Left ventricle myocardium superior (tissue), 1 donor: ENCODE data around the gene PCNT. TPM values are rescaled to one million over a fixed set of nuclear protein-coding genes. Genes with fewer than 3 reads are reported as not detected.
A peak's percentile ranks its signal among the peaks of the same experiment; 100 is the strongest.
"Not testable (repeated sequence)": the region's sequence is repeated elsewhere in the genome, so short reads cannot be mapped to it uniquely, and the experiment has no call there.

ENCODE experiments used
- ATAC-seq: fragments of 200-7000 bp; cut with Tn5 transposase; one replicate; pipeline ENCODE4 v1.9.1; 2020; ENCODE audit warnings: mild to moderate bottlenecking, moderate library complexity
- DNase-seq: peaks from one replicate; pipeline ENCODE4 v3.0.0-alpha.2; 2020
- intact Hi-C: fragments of 100-400 bp; cut with micrococcal nuclease; formaldehyde crosslinking; loops from one replicate; pipeline ENCODE4 v1.11.0; 2022
- total RNA-seq: library from RNA; stranded (reverse); fragmentation: NEBNext Ultra II Directional; extraction: Animal tissue kit (Norgen Biotek cat#: 25700); gene quantifications from one replicate; pipeline ENCODE4 v1.2.1, GENCODE V29; 2021
- donor health status: DM: no; HTN: yes; CAD: no; lungs with severe emphysema.

The PCNT gene
- total RNA-seq, 1 donor from 2014 or later: 36.4 TPM

DNA sequence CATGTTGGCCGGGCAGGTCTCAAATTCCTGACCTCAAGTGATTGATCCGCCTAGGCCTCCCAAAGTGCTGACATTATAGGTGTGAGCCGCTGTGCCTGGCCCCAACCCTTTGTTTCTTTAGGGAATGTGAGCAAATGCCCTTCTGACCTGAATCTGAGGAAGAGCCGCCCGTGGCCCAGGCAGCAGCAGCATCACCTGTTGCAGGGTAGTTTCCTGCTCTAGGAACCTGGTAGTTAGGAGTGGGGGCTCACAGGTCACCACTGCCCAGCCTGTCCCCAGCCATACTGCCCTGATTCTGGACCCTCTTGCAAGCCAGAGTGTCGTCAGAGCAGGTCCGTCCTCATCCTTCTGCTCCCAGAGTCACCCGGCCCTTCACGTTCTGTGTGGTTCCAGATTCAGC is 24.8 kb upstream of the PCNT start:
- ATAC-seq: no peak
- DNase-seq: no peak
- intact Hi-C loops: no loop called here

- ATAC-seq: no peak
- no peak for DNase-seq
- intact Hi-C loops: no loop called here
Observed at GRCh38 chr21:46301759-46302158, 22.2 kb upstream of the PCNT start.

DNA sequence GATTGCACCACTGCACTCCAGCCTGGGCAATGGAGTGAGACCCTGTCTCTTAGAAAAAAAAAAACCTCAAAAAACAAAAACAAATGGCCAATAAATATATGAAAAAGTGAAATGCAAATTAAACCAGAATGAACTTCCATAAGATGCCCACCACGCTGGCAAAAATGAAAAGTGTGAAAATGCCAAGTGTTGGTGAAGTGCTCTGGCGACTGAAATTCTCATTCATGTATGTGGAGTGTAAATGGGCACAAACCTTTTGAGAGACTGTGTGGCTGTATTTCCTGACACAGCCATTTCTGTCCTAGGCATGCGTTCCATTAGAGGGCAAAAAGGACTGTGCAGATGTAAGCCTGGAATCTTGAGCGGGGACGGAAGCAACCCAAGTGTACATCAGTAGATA is 19.5 kb upstream of the PCNT start:
- intact Hi-C loops: no loop called here
- DNase-seq (no peak), ATAC-seq (no peak)

- ATAC-seq (no peak), DNase-seq (no peak)
- intact Hi-C loops: no loop called here
Observed at GRCh38 chr21:46304955-46305354, 19.0 kb upstream of the PCNT start.

DNA sequence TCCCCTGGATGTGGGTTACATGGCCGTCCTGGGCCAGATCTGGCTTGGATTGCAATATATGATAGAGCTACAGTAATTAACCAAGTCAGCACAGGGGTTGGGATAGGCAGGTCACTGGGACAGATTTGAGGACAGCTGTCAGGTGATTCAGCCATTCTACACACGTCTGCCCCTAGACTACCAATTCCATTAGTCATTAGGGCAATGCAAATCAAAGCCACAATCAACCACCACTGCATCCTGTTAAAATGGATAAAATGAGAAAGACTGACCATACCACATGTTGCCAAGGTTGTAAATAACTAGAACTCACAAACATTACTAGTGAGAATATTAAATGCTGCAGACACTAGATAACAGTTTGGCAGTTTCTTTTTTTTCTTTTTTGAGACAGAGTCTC is 16.3 kb upstream of the PCNT start:
- no peak for DNase-seq
- intact Hi-C loops: no loop called here
- no peak for ATAC-seq

DNA sequence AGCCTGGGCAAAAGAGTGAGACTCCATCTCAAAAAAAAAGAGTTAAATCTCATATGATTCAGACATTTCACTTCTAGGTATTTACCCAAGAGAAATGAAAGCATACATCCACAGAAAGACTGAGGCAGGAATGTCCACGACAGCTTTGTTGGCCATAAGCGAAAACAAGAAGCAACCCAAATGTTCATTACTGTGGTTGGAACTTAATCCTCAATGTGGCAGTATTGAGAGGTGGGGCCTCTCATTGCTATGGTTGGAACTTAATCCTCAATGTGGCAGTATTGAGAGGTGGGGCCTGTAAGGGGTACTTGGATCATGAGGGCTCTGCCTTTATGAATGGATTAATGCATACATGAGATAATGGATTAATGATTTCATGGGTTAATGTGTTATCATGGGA is 15.5 kb upstream of the PCNT start:
- no peak for DNase-seq
- no peak for ATAC-seq
- intact Hi-C loops: no loop called here

GRCh38 chr21:46310260-46310659 is 13.7 kb upstream of the PCNT start:
- DNase-seq, ATAC-seq, intact Hi-C loops: not testable (repeated sequence)

DNA sequence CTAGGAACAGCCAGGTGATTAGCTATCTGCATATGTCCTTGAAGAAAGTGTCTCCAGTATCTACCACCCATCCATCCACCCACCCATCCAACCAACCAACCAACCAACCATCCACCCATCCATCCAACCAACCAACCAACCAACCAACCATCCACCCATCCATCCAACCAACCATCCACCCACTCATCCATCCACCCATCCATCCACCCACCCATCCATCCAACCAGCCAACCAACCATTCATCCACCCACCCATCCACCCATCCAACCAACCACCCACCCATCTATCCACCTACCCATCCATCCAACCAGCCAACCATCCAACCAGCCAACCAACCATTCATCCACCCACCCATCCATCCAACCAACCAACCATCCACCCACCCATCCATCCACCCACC is 12.4 kb upstream of the PCNT start:
- no peak for ATAC-seq
- intact Hi-C loops: no loop called here
- no peak for DNase-seq

DNA sequence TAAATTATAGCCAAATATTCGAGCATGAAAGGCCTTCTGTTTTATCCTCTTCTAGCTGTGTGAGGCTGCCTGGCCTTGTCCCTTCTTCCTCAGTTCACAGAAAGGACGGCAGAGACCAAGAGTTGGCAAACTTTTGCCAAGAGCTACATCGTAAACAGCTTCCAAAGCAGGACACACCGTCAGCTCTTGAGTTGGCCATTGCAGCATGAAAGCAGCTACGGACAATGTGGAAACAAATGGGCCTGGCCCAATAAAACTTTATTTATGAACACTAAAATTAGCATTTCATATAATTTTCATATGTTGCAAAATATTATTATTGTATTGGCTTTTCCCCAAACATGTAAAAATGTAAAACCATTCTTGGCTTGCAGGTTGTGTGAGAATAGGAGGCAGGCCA is 11.0 kb upstream of the PCNT start:
- DNase-seq: no peak
- intact Hi-C loops: no loop called here
- no peak for ATAC-seq

DNA sequence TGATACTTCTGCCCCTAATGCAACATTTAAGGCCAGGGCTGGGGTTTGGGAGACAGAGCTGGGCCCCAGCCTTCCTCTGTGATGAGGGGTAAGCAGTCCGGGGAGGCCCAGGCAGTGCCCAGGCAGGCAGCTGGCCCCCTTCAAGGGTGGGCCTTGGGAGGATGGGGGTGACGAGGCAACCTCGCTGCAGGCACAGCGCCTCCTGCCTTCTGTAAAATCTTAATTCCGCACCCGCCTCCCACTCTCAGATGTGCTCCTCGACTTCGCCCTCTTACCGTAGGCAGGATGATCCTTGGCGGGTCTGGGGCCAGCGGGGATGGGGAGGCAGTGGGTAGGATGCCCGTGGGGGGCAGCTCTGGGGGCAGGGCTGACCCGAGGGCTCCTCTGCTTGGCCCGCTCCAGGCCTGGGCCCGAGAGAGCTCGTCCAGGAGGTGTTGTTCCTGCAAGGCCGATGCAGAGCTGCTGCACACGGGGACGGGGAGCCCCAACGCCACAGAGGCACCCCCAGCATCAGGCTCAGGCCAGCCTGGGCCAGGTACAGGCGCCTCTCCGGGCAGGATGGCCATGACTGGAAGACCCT is 9.4 kb upstream of the PCNT start:
- no peak for ATAC-seq
- DNase-seq: no peak
- intact Hi-C loops: no loop called here

DNA sequence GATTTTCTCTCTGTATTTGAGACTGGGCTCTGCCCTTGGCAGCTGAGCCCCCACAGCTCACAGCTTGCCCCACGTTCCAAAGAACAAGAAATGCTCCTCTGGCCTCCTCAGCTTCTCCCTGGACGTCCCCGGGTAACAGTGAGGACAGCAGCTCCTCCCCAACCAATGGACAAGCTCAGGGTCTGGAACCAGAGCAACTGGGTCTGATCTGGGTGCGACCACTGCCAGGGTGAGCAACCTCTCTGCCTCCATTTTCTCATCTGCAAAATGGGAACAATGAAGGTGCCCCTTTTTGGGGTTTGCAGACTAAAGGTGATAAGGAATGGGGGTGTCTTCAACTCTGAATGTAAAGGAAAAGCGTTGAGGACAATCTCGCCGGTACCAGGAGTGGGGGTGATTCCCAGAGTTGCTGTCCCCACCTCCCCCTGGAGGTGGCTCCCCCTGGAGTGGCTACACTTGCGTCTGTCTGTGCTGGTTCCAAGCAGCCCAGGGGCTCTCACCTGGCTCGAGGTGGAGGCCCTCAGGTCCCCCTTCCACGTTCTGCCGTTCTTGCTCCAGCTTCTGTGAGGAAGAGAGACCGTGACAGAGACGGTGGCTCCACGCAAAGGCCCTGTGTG is 7.1 kb upstream of the PCNT start:
- ATAC-seq (no peak), DNase-seq (no peak)
- intact Hi-C loops: no loop called here

DNA sequence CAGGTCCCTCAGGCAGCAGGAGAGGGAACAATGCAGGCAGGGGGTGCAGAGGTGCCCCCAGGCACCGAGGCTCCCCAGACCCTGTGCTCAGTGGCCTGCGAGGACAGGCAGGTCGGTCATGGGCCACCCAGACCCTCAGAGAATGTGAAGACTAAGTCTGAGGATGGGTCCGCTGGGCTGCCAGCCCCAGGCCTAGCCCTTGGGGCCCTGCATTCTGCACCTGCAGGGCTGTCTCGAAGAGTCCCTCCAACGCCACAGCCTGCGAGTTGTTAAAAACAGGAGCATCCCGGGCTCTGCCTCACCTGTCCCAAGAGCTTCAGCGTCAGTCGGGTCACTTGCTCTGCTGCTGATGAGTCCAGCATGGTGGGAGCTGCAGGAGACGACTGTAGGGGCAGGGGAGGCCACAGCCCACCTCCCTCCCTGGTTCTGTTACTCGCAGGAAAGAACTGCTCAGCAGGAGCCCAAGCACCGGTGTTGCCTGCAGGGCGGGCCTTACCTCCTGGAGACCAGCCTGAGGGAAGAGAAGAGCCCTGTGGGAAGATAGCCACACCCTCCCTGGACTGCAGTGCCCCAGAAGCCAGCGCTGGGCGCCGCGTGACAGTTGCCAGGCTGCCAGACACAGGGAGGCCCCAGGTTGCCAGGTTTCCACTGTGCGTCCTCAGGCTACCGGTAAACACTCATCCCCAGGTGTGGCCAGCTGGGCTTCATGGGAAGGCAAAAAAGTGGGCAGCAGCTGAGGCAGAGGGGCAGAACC is 6.1 kb upstream of the PCNT start:
- ATAC-seq (peak; percentile 93), DNase-seq (peak; percentile 85)
- intact Hi-C loops: no loop called here

GRCh38 chr21:46318464-46318845 is 5.5 kb upstream of the PCNT start:
- intact Hi-C loops: no loop called here
- DNase-seq (no peak), ATAC-seq (no peak)

- ATAC-seq (no peak), DNase-seq (no peak)
- intact Hi-C loops: no loop called here
Observed at GRCh38 chr21:46319186-46319585, 4.8 kb upstream of the PCNT start.

GRCh38 chr21:46320331-46320801 is 3.6 kb upstream of the PCNT start:
- ATAC-seq (no peak), DNase-seq (no peak)
- intact Hi-C loops: no loop called here

- intact Hi-C loops: no loop called here
- no peak for ATAC-seq
- DNase-seq: no peak
Observed at GRCh38 chr21:46322351-46323226, 1.4 kb upstream of the PCNT start.

- intact Hi-C loops: no loop called here
- DNase-seq (no peak), ATAC-seq (no peak)
Observed at GRCh38 chr21:46323227-46323709, 688 bp upstream of the PCNT start.

DNA sequence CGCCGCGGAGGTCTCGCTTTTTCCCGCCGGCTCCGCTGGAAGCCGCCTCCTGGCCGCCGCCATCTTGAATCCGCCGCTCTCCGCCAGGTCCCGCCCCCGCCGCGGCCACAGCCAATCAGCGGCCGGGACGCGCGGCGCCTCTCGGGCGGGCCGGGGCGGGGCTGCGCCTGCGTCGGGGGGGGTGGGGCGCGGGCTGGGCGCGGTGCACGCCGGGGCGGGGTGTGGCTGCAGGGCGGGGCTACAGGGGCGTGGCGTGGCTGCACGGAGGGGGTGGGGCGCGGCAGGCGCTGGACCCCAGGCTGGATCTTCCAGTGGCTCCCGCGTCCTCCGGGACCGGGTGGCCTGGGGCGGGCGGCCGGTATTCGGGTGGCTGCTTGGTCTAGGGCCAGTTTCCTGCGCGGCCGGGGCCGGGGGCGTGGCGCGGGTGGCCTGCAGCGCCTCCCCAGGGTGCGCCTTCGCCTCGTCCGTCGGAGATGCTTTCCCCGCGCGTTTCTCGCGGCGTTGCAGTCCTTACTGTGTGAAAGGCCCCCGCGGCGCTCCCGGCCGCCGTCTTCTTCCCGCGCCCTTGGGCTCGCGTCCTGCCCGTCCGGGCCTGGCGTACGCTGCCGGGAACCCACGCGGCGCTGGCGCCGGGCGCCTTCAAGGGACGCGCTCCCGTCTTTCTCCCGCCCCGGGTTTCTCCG is 575 bp downstream of the PCNT start:
- peak; percentile 93 for DNase-seq
- intact Hi-C loops: no loop called here
- peak; percentile 90 for ATAC-seq
